Panc1 (cell line): ENCODE results near the gene PLXNC1. TPM values are rescaled to one million over a fixed set of nuclear protein-coding genes. Genes with fewer than 3 reads are reported as not detected.

Experiments
- ATAC-seq: fragments of 200-7000 bp; cut with Tn5 transposase; 2 replicates; pipeline ENCODE4 v1.9.1; 2020; ENCODE audit warnings: mild to moderate bottlenecking, moderate library complexity
- BruUV-seq: library from RNA; stranded (reverse); fragments of 400-500 nt; replicated peaks from 2 replicates; lab custom pipeline; 2021; lab: Mats Ljungman, UMichigan
- CTCF ChIA-PET: fragments of 300-600 bp; sonication (Branson Sonifier 250); formaldehyde crosslinking; loops from one replicate; lab custom pipeline; 2022; ENCODE audit warnings: antibody characterized with exemption; lab: Charles Lee
- POLR2A ChIA-PET: fragments of 300-600 bp; sonication (Branson Sonifier 250); formaldehyde crosslinking; loops from one replicate; lab custom pipeline; 2022; ENCODE audit warnings: antibody characterized with exemption; lab: Charles Lee
- DNase-seq: peaks from one replicate; pipeline ENCODE4 v3.0.0-alpha.2; 2010; ENCODE audit warnings: low read depth, low spot score
- H3K27ac ChIP-seq: 2 replicates; pipeline ENCODE4 v1.5.1; 2011; ENCODE audit warnings: mild to moderate bottlenecking, low read length, inconsistent platforms
- H3K27me3 ChIP-seq: fragments of 200-500 bp; sonication (Bioruptor generic); 2 replicates; pipeline ENCODE4 v1.6.0; 2014; ENCODE audit warnings: low read length, inconsistent platforms; ENCODE audit not compliant: control insufficient read depth, insufficient read depth
- H3K36me3 ChIP-seq: fragments of 200-500 bp; sonication (Bioruptor generic); 2 replicates; pipeline ENCODE4 v1.5.1; 2014; ENCODE audit warnings: inconsistent platforms, mild to moderate bottlenecking, low read length, moderate library complexity; ENCODE audit not compliant: control insufficient read depth, insufficient read depth
- H3K4me1 ChIP-seq: 2 replicates; pipeline ENCODE4 v1.5.1; 2011; ENCODE audit warnings: inconsistent platforms, mild to moderate bottlenecking, low read length, moderate library complexity; ENCODE audit not compliant: control insufficient read depth, insufficient read depth
- H3K4me3 ChIP-seq, 2 experiments: 2 replicates each; pipeline ENCODE4 v1.5.1; 2011 to 2012; ENCODE audit warnings: low read depth in 2 of 2, low read length in 2 of 2, mild to moderate bottlenecking in 2 of 2, inconsistent platforms in 1 of 2, moderate library complexity in 1 of 2
- H3K9me3 ChIP-seq: fragments of 200-500 bp; sonication (Bioruptor generic); 2 replicates; pipeline ENCODE4 v1.5.1; 2014; ENCODE audit warnings: low read depth, mild to moderate bottlenecking, inconsistent platforms, low read length, moderate library complexity; ENCODE audit not compliant: control insufficient read depth, insufficient read depth
- CTCF ChIP-seq: fragments of 450-650 bp; IDR thresholded peaks from 2 replicates; pipeline ENCODE4 v1.5.1; 2017; ENCODE audit warnings: mild to moderate bottlenecking
- POLR2AphosphoS5 ChIP-seq: IDR thresholded peaks from 2 replicates; pipeline ENCODE4 v1.6.1; 2012; ENCODE audit warnings: mild to moderate bottlenecking, low read depth, low read length, moderate library complexity
- REST ChIP-seq, 2 experiments: IDR thresholded peaks; 2 replicates each; pipeline ENCODE4 v1.6.1; 2011 to 2012; ENCODE audit warnings: low read depth in 2 of 2, control low read depth in 1 of 2, low read length in 1 of 2, mild to moderate bottlenecking in 1 of 2, moderate library complexity in 1 of 2; ENCODE audit not compliant: insufficient read depth in 1 of 2
- SIN3A ChIP-seq: IDR thresholded peaks from 2 replicates; pipeline ENCODE4 v1.6.1; 2012; ENCODE audit warnings: low read depth, mild to moderate bottlenecking, low read length, moderate library complexity, borderline replicate concordance; ENCODE audit not compliant: insufficient read depth
- TCF7L2 ChIP-seq: IDR thresholded peaks from 2 replicates; pipeline ENCODE4 v1.6.1; 2011; ENCODE audit warnings: mild to moderate bottlenecking, low read depth, low read length, inconsistent platforms
- in situ Hi-C: cut with HindIII; loops from 2 replicates; pipeline ENCODE4 v1.10.0; 2016; ENCODE audit warnings: low sequenced_read_pairs, low pct_unique_long_range_greater_than_20kb
- intact Hi-C: fragments of 100-400 bp; cut with micrococcal nuclease; formaldehyde crosslinking; loops from one replicate; pipeline ENCODE4 v1.10.0; 2022; ENCODE audit not compliant: unreplicated experiment
- total RNA-seq: library from RNA; stranded (reverse); gene quantifications from one replicate; pipeline ENCODE4 v1.2.1, GENCODE V29; 2021; ENCODE audit not compliant: unreplicated experiment

PLXNC1 gene
- total RNA-seq, 1 experiment from 2014 or later: 0.57 TPM

- in situ Hi-C loops (no loop called here), intact Hi-C loops (no loop called here)
- peaks cover 9% of the 10 kb centered on the region for H3K27me3 ChIP-seq
- no peak overlapping the region for H3K4me3 ChIP-seq
- ChIA-PET POLR2A (no interaction called here), CTCF (no interaction called here)
- H3K27ac ChIP-seq: no peak overlapping the region
- ATAC-seq (no peak), DNase-seq (no peak)
- TF ChIP-seq POLR2AphosphoS5 (no peak), CTCF (no peak), TCF7L2 (no peak), REST (IDR thresholded peaks at IDR 0.05; ENCODE audit: insufficient read depth in 1 of 2, low read depth in 2 of 2, low read length in 1 of 2) (no peak), SIN3A (no peak)
- no TSS peak for BruUV-seq
- H3K9me3 ChIP-seq: no peaks in the 10 kb centered on the region
- no peaks in the 10 kb centered on the region for H3K4me1 ChIP-seq
- H3K36me3 ChIP-seq: no peaks in the 10 kb centered on the region
These were observed 77.1 kb downstream of the PLXNC1 start for GRCh38 chr12:94225506-94225905.

GRCh38 chr12:94225947-94226630 lies 77.7 kb downstream of the PLXNC1 start:
- intact Hi-C loops (no loop called here), in situ Hi-C loops (no loop called here)
- Histone ChIP-seq H3K27me3 (peaks cover 9% of the 10 kb centered on the region), H3K9me3 (no peaks in the 10 kb centered on the region), H3K27ac (no peak overlapping the region), H3K4me3 (no peak overlapping the region), H3K4me1 (no peaks in the 10 kb centered on the region), H3K36me3 (no peaks in the 10 kb centered on the region)
- no peak for DNase-seq
- no peak for TF ChIP-seq TCF7L2
- TF ChIP-seq SIN3A: no peak
- ChIA-PET CTCF (no interaction called here), POLR2A (no interaction called here)
- no TSS peak for BruUV-seq
- no peak for ATAC-seq

GRCh38 chr12:94227066-94227465 lies 78.7 kb downstream of the PLXNC1 start:
- no TSS peak for BruUV-seq
- ATAC-seq: no peak
- intact Hi-C loops: no loop called here
- H3K4me3 ChIP-seq: no peak overlapping the region
- H3K4me1 ChIP-seq: no peaks in the 10 kb centered on the region
- ChIA-PET POLR2A (no interaction called here), CTCF (no interaction called here)
- peaks cover 9% of the 10 kb centered on the region for H3K27me3 ChIP-seq
- no peak overlapping the region for H3K27ac ChIP-seq
- no peak for DNase-seq
- no peaks in the 10 kb centered on the region for H3K36me3 ChIP-seq
- H3K9me3 ChIP-seq: no peaks in the 10 kb centered on the region
- TF ChIP-seq POLR2AphosphoS5 (no peak), CTCF (no peak), SIN3A (no peak), REST (IDR thresholded peaks at IDR 0.05; ENCODE audit: insufficient read depth in 1 of 2, low read depth in 2 of 2, low read length in 1 of 2) (no peak), TCF7L2 (no peak)
- in situ Hi-C loops: no loop called here
